ENCODE data around the gene CAMK1.

Gene CAMK1

DNA sequence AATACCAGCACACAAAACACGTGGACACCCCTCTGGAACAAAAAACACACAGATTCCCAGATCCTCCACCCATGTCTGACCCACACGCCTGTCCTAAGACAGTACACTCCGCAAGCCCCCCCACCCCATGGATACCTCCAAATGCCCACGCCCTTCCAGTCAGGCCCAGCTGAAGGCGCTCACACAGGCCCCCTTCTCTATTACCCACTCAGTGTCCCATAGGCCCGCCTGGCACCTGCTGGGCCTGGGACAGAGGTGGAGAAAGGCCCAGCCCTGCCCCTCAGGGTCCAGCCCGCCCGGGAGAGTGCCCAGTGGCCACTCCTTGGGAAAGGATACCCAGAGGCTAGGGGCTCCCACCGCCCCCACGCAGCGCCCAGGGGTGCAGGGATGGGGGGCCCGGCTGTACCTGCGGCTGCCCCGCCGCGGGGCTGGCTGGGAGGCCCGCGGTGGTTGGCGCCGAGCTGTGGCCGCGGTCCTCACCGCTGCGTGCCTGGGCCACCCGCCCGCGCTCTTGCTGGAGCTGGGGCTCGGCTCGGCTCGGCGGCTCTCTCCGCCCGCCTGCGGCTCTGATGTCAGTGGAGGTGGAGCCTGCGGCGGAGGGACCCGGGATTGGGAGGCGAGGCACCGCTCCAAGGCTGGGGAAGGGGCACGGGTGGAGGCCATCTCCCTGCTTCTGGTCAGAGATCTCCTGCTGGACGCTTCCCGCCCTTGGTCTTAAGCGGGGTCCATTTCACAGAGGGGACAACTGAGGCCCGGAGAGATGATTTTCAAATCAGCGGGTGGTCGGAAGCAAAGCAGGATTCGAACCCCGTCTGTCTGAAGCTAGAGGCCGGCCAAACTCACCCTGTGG lies at the start of gene CAMK1:
Gene CAMK1, minus strand, starts transcription at position 522 of the 850 bp plus-strand sequence. CDS start 2,198 bp downstream, outside the sequence.
- no peak for DNase-seq (ENCODE audit: low read depth, low spot score)

DNA sequence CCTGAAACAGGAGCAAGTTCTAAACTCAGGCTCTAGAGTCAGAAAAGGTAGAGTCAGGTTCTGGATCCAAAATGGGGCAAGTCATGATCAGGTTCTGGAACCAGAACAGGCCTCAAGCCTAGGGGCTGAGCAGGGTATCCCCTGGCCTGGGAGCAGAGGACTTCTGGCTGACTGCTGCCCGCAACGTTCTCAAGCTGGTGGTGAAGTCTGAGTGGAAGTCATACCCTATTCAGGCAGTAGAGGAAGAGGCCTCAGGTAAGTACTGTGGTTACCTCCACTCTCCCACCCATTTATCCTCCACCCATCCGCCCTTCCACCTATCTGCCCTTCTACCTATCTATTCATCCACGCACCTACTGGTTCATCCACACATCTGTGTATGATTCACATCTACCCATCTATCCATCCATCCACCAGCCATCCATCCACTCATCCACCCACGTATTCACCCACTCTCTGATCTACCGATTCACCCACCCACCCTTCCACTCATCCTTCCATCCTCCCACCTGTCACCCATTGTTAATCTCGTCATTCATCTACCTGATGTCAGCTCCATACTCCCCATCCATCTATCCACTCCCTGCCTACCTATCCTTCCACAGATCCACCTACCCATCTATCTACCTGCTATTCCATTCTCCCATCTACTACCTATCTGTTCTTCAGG lies 49.1 kb upstream of the CAMK1 start:
- no peak for DNase-seq (ENCODE audit: low read depth, low spot score)

DNA sequence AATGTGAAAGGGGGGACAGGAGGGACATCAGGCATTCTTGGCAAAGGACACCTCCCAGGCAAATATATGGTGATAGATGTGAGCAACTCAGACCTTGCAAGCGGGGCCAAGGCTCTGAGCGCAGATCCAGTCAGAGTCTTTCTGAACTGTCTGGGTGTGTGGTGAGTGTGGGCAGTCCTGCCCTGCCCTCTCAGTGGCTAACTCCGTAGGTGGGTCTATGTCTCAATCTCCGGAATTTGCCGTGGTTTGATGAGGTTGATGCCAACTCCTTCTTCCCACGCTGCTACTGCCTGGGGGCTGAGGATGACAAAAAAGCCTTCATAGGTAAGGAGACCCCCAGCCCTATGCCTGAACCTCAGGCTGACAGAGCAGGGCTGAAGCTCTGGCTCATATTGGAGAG lies 47.7 kb upstream of the CAMK1 start:
- DNase-seq (ENCODE audit: low read depth, low spot score), result no peak

DNA sequence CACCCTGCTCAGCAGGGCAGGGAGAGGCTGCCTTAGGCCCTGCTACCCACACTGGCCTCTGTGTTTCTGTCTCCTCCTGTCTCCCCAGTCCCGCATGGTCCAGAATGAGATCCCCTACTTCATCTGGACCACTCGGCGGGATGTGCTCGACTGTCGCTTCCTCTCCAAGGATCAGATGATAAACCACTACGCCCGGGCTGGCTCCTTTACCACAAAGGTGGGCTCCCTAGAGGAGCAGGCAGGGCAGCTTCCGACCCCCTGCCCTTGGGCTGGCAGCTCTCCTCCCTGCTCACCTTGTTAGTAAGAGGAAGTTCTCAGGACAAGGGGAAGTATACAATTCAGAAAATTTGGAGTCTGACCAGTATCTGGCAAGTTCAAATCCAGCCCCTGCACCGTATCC lies 46.2 kb upstream of the CAMK1 start:
- no peak for DNase-seq (ENCODE audit: low read depth, low spot score)

- no peak for DNase-seq (ENCODE audit: low read depth, low spot score)
Observed at GRCh38 chr3:9812870-9813483, 43.2 kb upstream of the CAMK1 start.

DNA sequence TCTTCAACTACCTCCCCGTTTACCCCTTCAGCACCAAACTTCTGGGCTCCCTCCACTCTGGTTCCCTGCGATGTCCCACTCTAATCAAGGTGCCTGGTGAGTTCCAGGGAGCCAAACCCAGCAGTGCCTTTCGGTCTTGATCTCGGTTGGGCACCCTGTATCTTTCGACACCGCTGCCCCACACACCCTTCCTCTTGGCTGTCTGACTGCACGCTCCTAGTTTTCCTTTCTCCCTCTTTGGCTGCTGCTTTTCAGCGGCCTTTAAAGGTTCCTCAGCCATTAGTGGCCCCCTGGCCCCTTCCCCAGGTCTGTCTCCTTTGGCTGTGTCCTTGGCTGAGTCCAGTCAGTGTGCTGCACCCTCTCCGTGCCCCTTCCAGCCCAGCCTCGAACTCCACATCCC lies 41.1 kb upstream of the CAMK1 start:
- no peak for DNase-seq (ENCODE audit: low read depth, low spot score)

GRCh38 chr3:9810433-9810770 lies 40.7 kb upstream of the CAMK1 start:
- DNase-seq (ENCODE audit: low read depth, low spot score), result no peak

DNA sequence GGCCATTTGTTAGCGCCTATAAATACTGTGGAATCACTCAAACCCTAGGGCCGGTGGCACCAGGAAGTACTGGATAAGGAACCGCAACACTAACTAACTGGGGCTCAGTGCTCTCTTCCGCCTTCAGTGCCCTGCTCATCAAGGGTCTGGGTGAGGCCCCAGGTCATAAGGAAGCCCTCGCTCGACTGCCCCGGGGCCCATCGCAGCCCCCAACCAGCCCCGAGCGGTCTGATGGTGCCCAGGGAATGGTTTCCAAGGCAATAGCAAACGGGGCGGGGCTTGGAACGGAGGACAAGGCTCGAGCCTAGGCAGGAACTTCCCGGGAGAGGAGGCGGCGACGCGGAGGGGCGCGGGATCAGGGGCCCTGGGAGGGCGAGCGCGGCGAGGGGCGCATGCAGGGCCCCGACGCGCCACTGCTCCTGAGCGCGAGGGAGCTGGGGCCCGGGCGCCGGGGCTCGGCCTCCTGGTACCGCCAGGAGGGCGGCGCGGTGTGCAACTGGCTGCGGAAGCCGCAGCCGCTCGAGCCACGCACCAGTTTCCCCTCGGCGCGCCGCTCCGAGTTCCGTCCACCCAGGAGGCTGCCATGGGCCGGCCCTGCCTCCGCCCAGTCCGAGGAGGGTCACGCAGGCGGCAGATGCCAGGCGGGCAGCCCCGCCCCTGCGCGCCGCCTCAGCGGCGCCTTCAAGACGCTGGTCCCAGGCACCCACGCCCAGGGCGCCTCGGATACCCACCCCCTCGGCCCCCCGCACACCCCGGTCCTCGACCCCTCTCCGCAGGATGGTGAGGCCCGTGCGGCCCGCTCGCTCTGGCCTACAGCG lies 40.1 kb upstream of the CAMK1 start, which contains the start of gene TTLL3:
Gene TTLL3, plus strand, starts transcription at position 648 of the 818 bp plus-strand sequence. CDS start 400 bp downstream, outside the sequence.
- DNase-seq (ENCODE audit: low read depth, low spot score), result no peak

GRCh38 chr3:9809239-9809614 lies 39.5 kb upstream of the CAMK1 start:
- no peak for DNase-seq (ENCODE audit: low read depth, low spot score)

DNA sequence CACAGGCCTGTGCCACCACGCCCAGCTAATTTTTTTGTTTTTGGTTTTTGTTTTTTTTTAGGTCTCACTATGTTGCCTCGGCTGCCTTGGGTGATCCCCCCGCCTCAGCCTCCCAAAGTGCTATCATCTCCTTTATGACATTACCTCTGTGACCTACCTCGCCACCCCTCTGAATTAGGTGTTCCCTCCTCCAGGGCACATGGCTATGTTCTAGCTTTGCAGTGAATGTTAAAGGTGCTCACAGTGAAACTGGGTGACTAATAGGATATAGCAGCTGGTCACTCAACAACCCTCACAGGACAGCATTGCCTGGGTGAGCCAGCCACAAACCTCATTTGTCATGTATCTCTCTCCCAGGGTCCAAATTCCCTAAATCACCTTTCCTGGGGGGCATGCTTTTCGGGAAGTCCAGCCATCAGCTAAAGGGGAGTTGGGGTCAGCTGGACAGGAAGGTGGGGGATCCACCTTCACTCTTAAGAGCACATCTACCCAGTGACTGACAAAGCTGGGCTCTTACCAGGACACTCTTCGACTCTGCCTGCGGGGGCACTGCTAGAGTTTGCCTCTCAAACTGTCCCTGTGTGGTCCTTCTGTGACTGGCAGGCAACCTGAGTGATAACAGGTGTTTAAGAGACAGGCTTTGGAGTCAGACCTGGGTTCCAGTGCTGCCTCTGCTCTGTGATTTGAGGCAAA lies 38.7 kb upstream of the CAMK1 start:
- DNase-seq (ENCODE audit: low read depth, low spot score), result no peak

GRCh38 chr3:9807981-9808344 lies 38.2 kb upstream of the CAMK1 start:
- DNase-seq (ENCODE audit: low read depth, low spot score), result no peak

GRCh38 chr3:9806688-9807589 lies 37.2 kb upstream of the CAMK1 start:
- no peak for DNase-seq (ENCODE audit: low read depth, low spot score)

- no peak for DNase-seq (ENCODE audit: low read depth, low spot score)
Observed at GRCh38 chr3:9806137-9806536, 36.4 kb upstream of the CAMK1 start.

DNA sequence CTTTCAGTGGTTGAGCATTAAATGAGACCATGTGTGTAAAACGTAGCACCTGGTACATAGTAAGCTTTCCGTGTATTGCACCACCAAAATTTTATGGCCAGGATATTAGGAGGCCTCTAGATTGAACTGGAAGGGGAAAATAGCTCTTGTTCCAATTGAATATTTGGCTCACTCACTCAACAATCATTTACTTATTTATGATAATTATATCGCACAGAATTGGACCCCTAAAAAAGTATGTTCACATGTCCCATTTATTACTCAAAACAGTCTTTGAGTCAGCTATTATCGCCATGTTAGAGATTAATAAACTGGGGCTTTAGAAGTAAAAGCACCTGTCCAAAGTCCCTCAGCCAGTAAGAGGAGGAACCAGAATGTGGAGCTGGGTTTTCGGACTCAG lies 35.2 kb upstream of the CAMK1 start:
- no peak for DNase-seq (ENCODE audit: low read depth, low spot score)

DNA sequence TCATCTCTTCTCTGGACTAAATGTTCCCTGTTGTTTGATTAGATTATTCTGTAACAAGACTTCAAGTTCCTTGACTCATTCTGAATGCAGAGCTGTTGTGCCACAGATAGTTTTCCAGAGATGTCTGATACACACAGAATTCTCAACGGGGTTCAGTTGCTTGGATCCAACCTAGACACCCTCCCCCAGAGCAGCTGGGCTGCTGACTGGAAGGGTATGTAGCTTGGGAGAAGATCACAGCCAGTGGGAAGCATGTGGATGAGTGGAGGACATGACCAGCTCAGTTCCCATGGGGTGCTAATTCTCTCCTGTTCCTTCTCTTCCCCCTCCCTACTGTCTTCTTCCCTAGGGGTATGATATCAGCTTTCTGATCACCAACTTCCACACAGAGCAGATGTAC lies 33.7 kb upstream of the CAMK1 start:
- no peak for DNase-seq (ENCODE audit: low read depth, low spot score)

DNA sequence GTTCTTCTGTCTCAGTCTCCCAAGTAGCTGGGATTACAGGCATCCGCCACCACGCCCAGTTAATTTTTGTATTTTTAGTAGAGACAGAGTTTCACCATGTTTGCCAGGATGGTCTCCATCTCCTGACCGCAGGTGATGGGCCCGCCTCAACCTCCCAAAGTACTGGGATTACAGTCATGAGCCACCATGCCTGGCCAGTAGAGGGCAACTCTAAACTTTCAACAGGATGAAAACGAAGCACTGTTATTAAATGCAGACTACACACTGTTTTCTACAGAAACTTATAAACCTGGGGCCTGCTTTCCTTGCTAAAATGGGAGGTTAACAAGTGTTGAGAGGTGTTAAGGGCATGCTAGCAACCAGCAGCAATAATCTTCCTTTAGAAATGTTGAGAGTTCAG lies 30.8 kb upstream of the CAMK1 start:
- no peak for DNase-seq (ENCODE audit: low read depth, low spot score)

DNA sequence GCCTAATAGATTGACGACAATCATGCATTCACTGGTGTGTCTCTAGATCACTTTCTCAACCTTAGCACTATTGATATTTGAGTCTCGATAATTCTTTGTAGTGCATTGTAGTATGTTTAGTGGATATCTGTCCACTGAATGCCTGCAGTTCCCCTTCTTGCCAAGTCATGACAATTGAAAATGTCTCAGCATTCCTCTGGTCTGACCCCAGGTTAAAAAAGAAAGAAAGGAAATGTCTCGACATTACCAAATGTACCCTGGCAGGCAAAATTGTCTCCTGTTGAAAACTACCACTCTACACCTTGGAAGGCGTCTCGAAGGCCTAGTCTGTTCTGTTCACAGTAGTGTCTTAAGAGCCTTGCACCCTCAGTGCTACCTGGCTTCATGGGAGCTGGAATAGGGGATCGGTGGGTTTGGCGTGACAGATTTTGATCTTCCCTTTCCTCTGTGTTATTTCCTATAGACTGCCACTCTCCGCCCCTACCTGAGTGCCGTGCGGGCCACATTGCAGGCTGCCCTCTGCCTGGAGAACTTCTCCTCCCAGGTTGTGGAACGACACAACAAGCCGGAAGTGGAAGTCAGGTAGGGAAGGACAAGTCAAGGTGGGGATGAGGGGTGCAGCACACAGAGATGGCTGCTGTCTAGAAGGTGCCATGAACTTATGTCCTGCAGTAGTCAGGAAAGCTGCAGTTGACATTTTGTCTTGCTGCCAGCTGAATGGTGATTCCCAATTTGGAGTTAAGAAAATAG lies 27.6 kb upstream of the CAMK1 start:
- DNase-seq (ENCODE audit: low read depth, low spot score), result no peak

GRCh38 chr3:9795207-9795606 lies 25.5 kb upstream of the CAMK1 start:
- no peak for DNase-seq (ENCODE audit: low read depth, low spot score)

DNA sequence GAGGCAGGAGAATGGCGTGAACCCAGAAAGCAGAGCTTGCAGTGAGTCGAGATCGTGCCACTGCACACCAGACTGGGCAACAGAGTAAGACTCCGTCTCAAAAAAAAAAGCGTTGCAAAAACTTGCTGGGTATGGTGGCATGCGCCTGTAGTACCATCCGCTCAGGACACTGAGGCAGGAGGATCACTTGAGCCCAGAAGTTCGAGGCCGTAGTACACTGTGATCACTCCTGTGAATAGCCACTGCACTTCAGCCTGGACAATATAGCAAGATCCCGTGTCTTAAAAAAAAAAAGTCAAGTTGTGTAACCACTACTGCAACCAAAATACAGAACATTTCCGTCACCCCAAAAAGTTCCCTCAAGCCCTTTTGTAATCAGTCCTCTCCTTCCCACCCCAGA lies 24.7 kb upstream of the CAMK1 start:
- no peak for DNase-seq (ENCODE audit: low read depth, low spot score)

All from brain pericyte (primary cell).